ENCODE measurements around the gene HP. TPM values are rescaled to one million over a fixed set of nuclear protein-coding genes. Genes with fewer than 3 reads are reported as not detected.
"Not testable (repeated sequence)": the region's sequence is repeated elsewhere in the genome, so short reads cannot be mapped to it uniquely, and the experiment has no call there.

The HP gene
- polyA plus RNA-seq, 1 donor, result 0.39 TPM

GRCh38 chr16:72043058-72043457 is 11.2 kb upstream of the HP start:
- DNase-seq (ENCODE audit: low read depth), result no peak

DNA sequence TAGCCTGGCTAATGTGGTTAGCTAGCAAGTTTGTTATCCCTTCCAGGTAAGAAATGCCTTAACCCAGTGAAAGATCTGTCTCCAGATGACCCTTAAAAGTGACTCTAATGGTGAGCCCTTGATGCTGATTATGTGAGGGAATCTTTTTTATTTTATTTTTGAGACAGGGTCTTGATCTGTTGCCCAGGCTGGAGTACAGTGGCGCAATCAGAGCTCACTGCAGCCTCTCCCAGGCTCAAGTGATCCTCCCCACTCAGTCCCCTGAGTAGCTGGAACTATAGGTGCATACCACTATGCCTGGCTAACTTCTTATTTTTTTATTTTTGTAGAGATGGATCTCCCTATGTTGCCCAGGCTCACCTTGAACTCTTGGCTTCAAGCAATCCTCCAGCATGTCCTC is 10.8 kb upstream of the HP start:
- no peak for DNase-seq (ENCODE audit: low read depth)

GRCh38 chr16:72044296-72044695 is 10.0 kb upstream of the HP start:
- no peak for DNase-seq (ENCODE audit: low read depth)

DNA sequence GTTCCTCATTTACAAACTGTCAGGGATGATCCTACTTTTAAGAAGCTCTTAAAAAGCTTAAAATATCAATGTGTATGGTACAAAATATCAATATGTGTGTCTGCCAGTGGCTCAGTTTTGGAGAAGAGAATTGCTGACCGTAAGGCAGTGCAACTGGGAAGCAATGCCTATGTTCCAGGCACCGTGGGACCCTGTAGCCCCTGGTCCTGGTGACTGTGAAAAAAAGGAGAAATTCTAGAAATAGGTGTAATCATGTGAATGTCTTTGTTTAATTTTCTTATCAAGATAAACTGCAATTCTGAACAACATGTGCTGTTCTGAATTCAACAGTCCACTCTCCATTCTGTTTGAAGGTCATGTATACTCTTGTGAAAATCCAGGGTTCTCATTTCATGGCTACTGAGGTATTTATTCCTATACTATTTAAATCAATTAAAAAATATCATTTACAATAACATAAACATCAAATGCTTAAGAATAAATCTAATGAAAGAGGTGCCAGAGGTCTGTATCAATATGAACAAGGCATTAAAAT is 9.4 kb upstream of the HP start:
- DNase-seq (ENCODE audit: low read depth), result no peak

- DNase-seq (ENCODE audit: low read depth), result no peak
These were observed 5.2 kb upstream of the HP start for GRCh38 chr16:72049110-72049509.

DNA sequence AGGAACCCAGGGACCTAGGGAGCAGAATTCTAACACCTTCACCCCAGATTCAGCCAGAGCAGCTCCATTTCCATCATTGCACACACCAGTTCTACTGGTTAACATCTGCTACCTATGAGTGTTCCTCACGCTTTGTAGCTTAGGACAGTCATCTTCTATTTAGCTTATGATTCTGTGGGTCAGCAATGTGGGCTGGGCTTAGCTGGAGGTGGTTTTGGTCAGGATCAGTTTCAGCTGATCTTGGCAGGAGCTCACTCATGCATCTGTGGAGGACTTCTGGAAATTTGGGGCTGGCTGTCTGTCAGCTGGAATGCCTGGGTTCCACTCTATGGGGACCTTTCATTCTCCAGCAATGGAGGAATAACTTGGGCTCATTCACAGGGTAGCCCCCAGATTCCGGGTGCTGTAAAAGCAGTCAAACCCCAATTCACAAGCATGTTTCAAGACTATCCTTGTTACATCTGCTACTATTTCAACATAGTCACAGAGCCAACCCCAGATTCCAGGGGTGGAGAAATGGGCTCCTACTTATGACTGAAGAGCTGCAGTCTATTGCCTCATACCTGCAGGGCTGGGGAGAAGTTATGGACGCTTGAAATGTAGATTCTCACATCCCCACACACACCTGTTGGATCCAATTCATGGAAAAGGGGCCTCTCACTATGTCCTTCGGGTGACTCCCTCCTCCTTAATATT is 3.4 kb upstream of the HP start:
- DNase-seq (ENCODE audit: low read depth), result no peak

- DNase-seq (ENCODE audit: low read depth), result no peak
These were observed 2.5 kb upstream of the HP start for GRCh38 chr16:72051818-72052217.

DNA sequence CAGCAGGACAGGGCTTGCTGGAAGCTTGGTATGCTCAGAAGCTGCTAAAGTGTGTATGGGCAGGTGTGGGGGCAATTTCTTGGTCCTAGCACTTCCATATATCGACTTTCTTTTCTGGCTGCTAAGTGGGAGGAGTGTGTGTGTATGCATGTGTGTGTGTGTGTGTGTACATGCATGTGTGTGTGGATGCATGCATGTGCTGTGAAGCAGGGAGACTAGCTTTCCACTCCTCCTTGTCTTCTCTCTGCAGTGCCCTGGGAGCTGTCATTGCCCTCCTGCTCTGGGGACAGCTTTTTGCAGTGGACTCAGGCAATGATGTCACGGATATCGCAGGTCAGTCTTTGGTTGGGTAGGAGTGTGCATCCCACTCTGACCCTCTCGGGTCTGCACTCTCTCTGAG is 1.6 kb downstream of the HP start:
- DNase-seq (ENCODE audit: low read depth), result no peak

DNA sequence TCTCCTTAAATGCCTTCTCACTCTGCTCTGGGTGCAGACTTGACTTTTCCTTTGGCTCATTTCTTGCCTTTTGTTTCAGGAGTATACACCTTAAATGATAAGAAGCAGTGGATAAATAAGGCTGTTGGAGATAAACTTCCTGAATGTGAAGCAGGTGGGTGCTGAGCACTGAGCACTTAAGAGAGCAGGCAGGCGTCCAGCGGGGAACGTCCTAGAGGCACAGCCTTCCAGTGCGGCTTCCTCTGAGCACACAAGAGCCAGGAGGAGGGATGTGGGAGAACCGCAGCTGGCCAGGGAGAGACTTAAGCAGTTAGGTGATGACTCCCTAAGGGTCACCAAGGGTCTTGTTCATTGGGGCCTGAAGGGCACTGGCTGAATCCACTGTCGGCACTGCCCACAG is 3.0 kb downstream of the HP start:
- DNase-seq (ENCODE audit: low read depth), result not testable (repeated sequence)

DNA sequence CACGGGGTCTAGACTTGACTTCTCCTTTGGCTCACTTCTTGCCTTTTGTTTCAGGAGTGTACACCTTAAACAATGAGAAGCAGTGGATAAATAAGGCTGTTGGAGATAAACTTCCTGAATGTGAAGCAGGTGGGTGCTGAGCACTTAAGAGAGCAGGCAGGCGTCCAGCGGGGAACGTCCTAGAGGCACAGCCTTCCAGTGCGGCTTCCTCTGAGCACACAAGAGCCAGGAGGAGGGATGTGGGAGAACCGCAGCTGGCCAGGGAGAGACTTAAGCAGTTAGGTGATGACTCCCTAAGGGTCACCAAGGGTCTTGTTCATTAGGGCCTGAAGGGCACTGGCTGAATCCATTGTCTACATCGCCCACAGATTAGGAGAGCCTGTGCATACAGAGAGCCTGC is 4.8 kb downstream of the HP start:
- not testable (repeated sequence) for DNase-seq (ENCODE audit: low read depth)

DNA sequence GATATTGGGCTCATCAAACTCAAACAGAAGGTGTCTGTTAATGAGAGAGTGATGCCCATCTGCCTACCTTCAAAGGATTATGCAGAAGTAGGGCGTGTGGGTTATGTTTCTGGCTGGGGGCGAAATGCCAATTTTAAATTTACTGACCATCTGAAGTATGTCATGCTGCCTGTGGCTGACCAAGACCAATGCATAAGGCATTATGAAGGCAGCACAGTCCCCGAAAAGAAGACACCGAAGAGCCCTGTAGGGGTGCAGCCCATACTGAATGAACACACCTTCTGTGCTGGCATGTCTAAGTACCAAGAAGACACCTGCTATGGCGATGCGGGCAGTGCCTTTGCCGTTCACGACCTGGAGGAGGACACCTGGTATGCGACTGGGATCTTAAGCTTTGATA is 6.1 kb downstream of the HP start:
- DNase-seq (ENCODE audit: low read depth), result no peak

- no peak for DNase-seq (ENCODE audit: low read depth)
These were observed 7.3 kb downstream of the HP start for GRCh38 chr16:72061564-72061963.

DNA sequence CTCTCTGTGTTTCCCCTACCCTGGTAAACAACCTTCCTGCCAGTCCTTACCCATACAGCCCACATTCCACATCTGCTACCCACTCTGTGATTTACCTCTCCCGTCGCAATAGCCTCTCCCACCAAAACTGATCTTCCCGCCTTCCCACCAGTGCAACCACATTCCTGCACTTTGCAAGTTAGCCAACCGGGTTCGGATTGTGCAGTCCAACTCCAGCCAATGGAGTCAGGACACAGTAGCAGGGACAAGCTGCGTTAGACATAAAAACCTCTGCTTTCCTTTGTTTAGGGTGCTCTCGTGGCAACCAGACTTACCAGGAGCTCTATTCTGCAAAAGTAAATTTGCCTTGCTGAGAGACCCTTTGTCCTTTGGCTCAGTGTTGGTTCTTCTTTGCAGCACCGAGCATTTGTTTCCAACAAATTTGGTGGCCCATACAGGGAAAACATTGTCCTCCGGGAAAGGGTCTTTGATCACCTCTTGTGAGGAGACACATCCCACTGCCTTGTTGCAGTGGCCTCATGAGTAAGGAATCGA is 10.1 kb downstream of the HP start:
- no peak for DNase-seq (ENCODE audit: low read depth)

GRCh38 chr16:72066747-72067146 is 12.4 kb downstream of the HP start:
- peak; percentile 16 for DNase-seq (ENCODE audit: low read depth)

GRCh38 chr16:72068930-72069329 is 14.6 kb downstream of the HP start:
- DNase-seq (ENCODE audit: low read depth), result no peak

- no peak for DNase-seq (ENCODE audit: low read depth)
These were observed 18.4 kb downstream of the HP start for GRCh38 chr16:72072514-72073342.

DNA sequence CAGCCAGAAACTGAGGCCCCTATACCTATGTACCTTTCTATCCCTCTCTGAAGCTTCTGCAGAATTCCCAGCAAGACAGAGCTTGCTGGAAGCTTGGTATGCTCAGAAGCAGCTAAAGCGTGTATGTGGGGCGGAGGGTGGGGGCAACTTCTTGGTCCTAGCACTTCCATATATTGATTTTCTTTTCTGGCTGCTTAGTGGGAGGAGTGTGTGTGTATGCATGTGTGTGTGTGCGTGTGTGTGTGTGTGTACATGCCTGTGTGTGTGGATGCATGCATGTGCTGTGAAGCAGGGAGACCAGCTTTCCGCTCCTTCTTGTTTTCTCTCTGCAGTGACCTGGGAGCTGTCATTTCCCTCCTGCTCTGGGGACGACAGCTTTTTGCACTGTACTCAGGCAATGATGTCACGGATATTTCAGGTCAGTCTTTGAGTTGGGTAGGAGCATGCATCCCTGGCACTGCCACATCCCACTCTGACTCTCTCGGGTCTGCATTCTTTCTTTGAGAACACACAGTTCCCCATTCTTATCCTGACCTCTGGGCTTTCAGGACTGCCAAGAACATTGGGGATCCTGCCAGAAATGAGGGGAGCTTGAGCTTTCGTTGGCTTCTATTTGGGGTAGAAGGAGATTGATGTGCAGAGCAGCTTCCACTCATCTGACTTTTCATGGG is 19.4 kb downstream of the HP start:
- DNase-seq (ENCODE audit: low read depth), result no peak

DNA sequence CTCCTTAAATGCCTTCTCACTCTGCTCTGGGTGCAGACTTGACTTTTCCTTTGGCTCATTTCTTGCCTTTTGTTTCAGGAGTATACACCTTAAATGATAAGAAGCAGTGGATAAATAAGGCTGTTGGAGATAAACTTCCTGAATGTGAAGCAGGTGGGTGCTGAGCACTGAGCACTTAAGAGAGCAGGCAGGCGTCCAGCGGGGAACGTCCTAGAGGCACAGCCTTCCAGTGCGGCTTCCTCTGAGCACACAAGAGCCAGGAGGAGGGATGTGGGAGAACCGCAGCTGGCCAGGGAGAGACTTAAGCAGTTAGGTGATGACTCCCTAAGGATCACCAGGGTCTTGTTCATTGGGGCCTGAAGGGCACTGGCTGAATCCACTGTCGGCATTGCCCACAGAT is 20.8 kb downstream of the HP start:
- DNase-seq (ENCODE audit: low read depth), result not testable (repeated sequence)

GRCh38 chr16:72076991-72077706 is 22.8 kb downstream of the HP start:
- DNase-seq (ENCODE audit: low read depth), result not testable (repeated sequence)

- no peak for DNase-seq (ENCODE audit: low read depth)
These were observed 29.6 kb downstream of the HP start for GRCh38 chr16:72083778-72084404.

- no peak for DNase-seq (ENCODE audit: low read depth)
These were observed 30.1 kb downstream of the HP start for GRCh38 chr16:72084445-72084844.

All from forelimb muscle (tissue), 1 donor.